ENCODE results near the gene ACSL1. TPM values are rescaled to one million over a fixed set of nuclear protein-coding genes. Genes with fewer than 3 reads are reported as not detected.

The ACSL1 gene
- total and polyA plus RNA-seq, 8 donors: 18.5 to 270 (median 26.4) TPM

- no peak for ATAC-seq
- Histone ChIP-seq H3K4me1 (no peaks in the 10 kb centered on the region), H3K27me3 (no peaks in the 10 kb centered on the region), H3K9me3 (no peaks in the 10 kb centered on the region), H3K4me3 (no peak overlapping the region), H3K27ac (no peak overlapping the region), H3K36me3 (peaks cover 0 to 98% of the 10 kb centered on the region in 2 donors)
- intact Hi-C loops (cut with DNase I): no loop called here
- TF ChIP-seq CTCF (IDR thresholded peaks at IDR 0.05): no peak
- DNase-seq: no peak
Observed at GRCh38 chr4:184775854-184776555, 49.8 kb downstream of the ACSL1 start.

- Histone ChIP-seq H3K27me3 (no peaks in the 10 kb centered on the region), H3K4me1 (no peaks in the 10 kb centered on the region), H3K4me3 (no peak overlapping the region), H3K9me3 (no peaks in the 10 kb centered on the region), H3K36me3 (peaks cover 0 to 98% of the 10 kb centered on the region in 2 donors), H3K27ac (no peak overlapping the region)
- no peak for DNase-seq
- intact Hi-C loops (cut with DNase I): no loop called here
- no peak for ATAC-seq
- TF ChIP-seq CTCF (IDR thresholded peaks at IDR 0.05): no peak
Observed at GRCh38 chr4:184774152-184774551, 51.6 kb downstream of the ACSL1 start.

- no peaks in the 10 kb centered on the region for H3K9me3 ChIP-seq
- H3K4me3 ChIP-seq: no peak overlapping the region
- ATAC-seq (no peak), DNase-seq (no peak)
- no peaks in the 10 kb centered on the region for H3K27me3 ChIP-seq
- no peak overlapping the region for H3K27ac ChIP-seq
- intact Hi-C loops (cut with DNase I): no loop called here
- peaks cover 0 to 98% of the 10 kb centered on the region in 2 donors for H3K36me3 ChIP-seq
- no peaks in the 10 kb centered on the region for H3K4me1 ChIP-seq
- TF ChIP-seq CTCF (IDR thresholded peaks at IDR 0.05): no peak
Observed at GRCh38 chr4:184771416-184771815, 54.4 kb downstream of the ACSL1 start.

GRCh38 chr4:184769141-184769765 is 56.5 kb downstream of the ACSL1 start:
- no peak overlapping the region for H3K4me3 ChIP-seq
- H3K27ac ChIP-seq: no peak overlapping the region
- H3K9me3 ChIP-seq: no peaks in the 10 kb centered on the region
- peaks cover 0 to 100% of the 10 kb centered on the region in 2 donors for H3K36me3 ChIP-seq
- no peak for TF ChIP-seq CTCF (IDR thresholded peaks at IDR 0.05)
- H3K27me3 ChIP-seq: no peaks in the 10 kb centered on the region
- H3K4me1 ChIP-seq: no peaks in the 10 kb centered on the region
- no peak for DNase-seq
- ATAC-seq: no peak
- intact Hi-C loops (cut with DNase I): no loop called here

GRCh38 chr4:184768296-184768695 is 57.5 kb downstream of the ACSL1 start:
- Histone ChIP-seq H3K4me3 (no peak overlapping the region), H3K27ac (no peak overlapping the region), H3K4me1 (no peaks in the 10 kb centered on the region), H3K27me3 (no peaks in the 10 kb centered on the region), H3K9me3 (no peaks in the 10 kb centered on the region), H3K36me3 (peaks cover 0 to 100% of the 10 kb centered on the region in 2 donors)
- ATAC-seq (no peak), DNase-seq (no peak)
- intact Hi-C loops (cut with DNase I): no loop called here
- TF ChIP-seq CTCF (IDR thresholded peaks at IDR 0.05): no peak
